Astrocyte (in vitro differentiated cells and primary cell): ENCODE measurements around the gene MYRIP.

Experiments used
- EZH2 ChIP-seq: IDR thresholded peaks from 2 replicates; pipeline ENCODE4 v1.6.1; 2012; ENCODE audit warnings: mild to moderate bottlenecking, low read length, inconsistent platforms; ENCODE audit not compliant: insufficient read depth
- TF ChIP-seq, protein P1 (sequence below): IDR thresholded peaks from 2 replicates; pipeline ENCODE4 v1.5.1; 2011; ENCODE audit warnings: low read depth, mild to moderate bottlenecking, inconsistent platforms, low read length, moderate library complexity; ENCODE audit not compliant: insufficient read depth

DNA sequence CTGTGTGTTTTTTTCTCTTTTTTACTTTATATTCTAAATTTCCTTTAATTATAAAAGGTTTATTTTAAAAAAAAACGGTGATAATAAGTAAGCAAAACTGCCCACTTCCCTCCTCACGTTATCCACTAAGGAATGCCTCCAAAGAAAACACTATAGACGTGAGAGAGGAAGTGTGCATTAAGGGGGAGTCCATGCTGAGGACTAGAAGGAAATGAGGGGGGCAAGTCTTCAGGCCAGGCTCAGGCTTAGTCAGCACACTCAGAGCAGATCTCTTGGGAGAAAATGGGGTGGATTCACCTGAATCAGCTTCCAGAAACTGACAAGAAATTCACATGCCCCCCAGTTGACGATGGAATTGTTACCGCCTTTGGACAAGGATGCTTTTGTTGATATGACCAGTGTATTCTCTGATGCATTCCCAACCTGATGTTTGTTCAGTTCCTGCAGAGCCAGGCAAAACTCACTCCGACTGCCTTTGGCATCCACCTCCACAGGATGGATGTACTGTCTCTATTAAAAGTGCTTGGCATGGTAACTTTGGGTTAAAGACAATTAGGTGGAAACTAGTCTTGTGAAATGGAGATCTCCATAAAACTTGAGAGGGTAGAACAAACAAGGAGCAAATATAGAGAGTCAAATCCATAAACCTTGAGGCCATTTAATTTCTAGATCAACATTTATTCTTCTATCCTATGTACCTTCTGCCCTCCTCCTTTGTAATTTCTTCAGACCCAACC lies 167.8 kb downstream of the MYRIP start:
- TF ChIP-seq, protein P1, sequence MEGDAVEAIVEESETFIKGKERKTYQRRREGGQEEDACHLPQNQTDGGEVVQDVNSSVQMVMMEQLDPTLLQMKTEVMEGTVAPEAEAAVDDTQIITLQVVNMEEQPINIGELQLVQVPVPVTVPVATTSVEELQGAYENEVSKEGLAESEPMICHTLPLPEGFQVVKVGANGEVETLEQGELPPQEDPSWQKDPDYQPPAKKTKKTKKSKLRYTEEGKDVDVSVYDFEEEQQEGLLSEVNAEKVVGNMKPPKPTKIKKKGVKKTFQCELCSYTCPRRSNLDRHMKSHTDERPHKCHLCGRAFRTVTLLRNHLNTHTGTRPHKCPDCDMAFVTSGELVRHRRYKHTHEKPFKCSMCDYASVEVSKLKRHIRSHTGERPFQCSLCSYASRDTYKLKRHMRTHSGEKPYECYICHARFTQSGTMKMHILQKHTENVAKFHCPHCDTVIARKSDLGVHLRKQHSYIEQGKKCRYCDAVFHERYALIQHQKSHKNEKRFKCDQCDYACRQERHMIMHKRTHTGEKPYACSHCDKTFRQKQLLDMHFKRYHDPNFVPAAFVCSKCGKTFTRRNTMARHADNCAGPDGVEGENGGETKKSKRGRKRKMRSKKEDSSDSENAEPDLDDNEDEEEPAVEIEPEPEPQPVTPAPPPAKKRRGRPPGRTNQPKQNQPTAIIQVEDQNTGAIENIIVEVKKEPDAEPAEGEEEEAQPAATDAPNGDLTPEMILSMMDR: no peak
- no peak for TF ChIP-seq EZH2
